HG02588 (cell line): ENCODE data around the gene SLC12A7.
"Not testable (repeated sequence)": the region's sequence is repeated elsewhere in the genome, so short reads cannot be mapped to it uniquely, and the experiment has no call there.

Source experiments
- ATAC-seq: cut with Tn5 transposase; IDR thresholded peaks from one replicate; pipeline ENCODE4 v1.9.1; 2021; ENCODE audit warnings: mild to moderate bottlenecking, moderate library complexity; ENCODE audit not compliant: unreplicated experiment

SLC12A7 gene

DNA sequence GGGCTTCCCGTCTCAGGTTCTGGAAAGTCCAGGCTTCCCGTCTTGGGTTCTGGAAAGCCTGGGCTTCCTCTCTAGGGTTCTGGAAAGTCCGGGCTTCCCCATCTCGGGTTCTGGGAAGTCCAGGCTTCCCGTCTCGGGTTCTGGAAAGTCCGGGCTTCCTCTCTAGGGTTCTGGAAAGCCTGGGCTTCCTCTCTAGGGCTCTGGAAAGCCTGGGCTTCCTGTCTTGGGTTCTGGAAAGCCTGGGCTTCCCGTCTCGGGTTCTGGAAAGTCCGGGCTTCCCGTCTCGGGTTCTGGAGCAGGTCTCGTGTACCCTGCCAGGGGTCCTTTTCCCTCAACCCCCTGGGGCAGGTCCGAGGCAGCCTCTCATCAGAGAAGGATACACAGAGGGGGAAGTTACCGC, 28.8 kb downstream of the SLC12A7 start:
- not testable (repeated sequence) for ATAC-seq

DNA sequence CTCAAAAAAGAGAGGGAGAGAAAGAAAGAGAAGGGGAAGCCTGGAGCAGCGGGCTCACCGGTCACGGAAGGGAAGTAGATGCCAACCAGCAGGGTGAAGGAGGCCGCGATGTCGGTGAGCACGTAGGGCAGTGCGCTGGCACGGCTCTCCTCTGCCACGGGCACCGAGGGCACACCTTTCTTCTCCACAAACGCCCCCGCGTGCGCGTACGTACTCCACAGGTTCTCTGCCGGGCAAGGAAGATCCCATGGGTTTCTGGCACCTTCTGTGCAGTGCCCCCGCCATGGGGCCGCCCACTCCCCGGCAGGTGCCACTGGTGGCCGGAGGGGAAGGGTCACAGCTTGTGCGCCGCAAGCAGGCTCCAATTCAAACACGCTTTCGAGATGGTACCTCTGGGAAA, 30.3 kb downstream of the SLC12A7 start:
- ATAC-seq, result no peak

DNA sequence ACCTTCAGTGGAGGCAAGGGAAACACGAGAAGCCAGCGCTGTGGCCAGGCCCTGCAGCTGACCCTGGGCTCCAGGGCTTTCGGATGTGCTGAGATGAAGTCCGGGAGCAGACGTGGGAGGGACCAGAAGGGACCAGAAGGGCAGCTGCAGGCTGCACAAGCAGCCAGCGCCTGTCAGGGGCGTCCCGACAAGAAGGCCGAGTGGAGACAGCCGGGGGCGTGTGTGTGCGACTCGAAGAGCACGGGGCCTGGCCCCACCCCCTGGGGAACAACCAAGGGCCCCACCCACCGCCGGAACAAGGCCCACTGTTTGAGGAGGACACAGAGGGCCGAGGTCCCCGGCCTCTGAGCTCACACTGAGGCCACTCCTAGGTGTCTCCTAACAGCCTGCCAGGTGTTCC, 31.4 kb downstream of the SLC12A7 start:
- ATAC-seq, result no peak

DNA sequence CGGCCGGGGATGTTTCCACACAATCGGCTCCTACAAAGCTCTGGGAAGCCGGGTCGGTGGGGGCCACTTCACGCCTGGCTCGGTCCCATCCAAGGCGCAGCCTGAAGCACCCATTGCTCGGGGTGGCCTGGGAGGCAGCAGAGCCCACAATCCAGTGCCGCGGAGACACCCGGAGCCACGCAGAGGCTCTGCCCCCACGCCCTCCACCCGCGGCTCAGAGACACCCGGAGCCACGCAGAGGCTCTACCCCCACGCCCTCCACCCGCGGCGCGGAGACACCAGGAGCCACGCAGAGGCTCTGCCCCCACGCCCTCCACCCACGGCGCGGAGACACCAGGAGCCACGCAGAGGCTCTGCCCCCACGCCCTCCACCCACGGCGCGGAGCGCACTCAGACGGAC, 31.9 kb downstream of the SLC12A7 start:
- no peak for ATAC-seq

DNA sequence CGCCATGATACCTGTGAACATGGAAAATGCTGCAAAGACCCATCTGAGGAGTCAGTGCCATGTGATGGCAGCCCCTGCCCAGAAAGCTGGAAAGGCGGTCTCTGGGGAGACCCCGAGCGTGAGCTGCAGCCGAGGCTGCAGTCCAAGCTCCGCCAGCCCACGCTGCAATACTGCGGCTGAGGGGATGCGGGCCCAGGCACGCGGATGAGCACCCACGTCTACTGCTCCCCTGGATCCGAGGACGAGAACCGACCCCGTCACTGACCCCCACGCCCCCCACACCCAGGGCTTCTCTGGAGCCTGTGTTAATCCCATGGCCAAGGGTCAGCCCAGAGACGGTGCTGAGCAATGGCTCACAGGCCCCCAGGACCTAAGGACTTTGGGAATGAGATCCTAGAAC, 32.4 kb downstream of the SLC12A7 start:
- no peak for ATAC-seq

DNA sequence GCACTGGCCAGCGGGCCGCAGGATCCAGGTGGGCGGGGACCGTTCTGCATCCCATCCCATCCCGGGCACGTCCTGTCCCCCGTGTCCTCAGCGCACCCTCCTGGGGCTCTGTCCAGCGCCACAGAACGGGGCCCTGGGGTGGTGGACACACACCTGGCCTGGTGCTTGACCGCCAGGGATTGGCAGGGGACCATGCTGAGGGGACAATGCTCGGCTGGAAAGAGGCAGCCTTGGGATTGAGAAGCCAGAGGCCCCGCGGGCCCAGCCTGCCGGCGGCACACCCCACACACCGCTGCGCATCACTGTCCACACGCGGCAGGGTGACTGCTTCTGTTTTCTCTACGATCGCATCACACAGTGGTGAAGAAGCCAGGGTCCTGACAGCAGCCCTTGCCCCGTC, 33.0 kb downstream of the SLC12A7 start:
- no peak for ATAC-seq

DNA sequence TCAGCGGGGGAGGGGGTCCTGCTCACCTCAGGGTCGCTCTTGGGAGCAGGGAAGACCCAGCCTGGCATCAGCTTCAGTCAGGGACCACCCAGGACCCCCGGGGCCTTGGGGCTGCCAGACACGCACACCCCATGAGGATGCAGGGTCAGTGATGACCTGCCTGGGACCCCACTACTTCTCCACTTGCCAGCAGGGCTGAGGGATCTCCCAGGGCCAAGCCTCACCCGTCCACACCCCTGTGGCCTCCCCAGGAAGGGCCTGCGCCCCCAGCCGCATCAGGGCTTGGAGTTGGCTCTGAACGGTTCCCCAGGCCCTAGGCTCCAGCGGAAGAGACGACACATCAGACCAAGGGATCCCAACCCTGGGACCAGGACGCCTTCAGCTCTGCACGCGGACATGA, 33.7 kb downstream of the SLC12A7 start:
- no peak for ATAC-seq

DNA sequence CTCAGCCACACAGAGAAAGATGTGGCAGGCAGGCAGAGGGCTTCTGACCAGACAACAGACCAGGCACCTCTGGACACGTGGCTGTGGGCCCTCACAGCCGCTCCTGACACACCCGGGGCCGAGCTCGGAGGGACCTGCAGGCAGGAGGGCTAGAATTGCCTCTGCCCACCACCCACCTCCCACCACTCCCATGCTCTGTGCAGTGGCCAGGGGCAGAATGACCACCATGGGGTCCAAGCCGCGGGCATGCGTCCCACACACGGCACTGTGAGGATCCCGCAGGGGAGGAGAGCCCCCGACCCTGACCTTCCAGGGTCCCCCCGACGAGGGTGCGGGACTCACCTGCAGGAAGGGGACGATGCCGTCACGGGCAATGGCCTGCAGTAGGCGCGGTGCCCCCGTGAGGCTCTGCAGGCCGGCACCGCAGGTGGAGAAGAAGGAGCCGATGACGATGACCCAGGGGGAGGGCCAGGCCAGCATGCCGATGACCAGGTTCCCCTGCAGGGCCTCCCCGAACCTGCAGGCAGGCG, 34.3 kb downstream of the SLC12A7 start:
- ATAC-seq, result no peak

DNA sequence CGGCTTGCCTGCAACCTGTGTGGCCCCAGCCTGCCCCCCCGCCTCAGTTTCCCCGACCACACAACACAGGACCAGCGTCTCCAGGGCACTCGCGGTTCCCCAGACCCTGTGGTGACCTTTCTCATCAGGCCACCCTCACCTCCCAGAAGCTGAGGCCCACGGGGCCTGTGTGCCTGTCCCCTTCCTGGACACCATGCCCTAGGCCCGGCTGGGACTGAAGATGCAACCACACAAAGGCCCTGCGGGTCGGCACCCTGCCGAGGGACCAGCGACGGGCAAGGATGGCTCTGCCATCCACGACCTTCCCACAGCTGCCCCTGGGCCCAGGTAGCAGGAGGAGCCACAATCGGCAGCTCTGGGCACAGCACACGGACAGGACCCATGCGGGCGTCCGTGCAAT, 34.8 kb downstream of the SLC12A7 start:
- no peak for ATAC-seq

DNA sequence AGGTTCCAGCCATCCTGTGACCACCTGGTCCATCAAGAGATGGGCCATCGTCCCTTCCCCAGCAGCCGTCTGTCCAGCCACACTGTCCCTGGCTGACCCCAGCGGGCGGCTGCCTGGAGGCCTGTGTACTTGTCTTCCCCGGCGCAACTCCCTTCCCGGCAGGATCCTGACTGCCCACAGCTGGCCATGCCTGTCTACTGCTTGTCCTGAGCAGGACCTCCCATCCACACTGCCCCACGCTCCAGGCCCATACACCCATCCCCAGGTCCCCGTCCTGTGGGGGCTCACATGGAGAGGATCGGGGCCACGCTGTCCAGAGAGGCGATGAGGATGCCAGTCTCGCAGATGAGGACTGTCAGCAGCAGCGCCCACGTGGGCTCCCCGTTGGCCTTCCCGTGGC, 35.5 kb downstream of the SLC12A7 start:
- no peak for ATAC-seq

DNA sequence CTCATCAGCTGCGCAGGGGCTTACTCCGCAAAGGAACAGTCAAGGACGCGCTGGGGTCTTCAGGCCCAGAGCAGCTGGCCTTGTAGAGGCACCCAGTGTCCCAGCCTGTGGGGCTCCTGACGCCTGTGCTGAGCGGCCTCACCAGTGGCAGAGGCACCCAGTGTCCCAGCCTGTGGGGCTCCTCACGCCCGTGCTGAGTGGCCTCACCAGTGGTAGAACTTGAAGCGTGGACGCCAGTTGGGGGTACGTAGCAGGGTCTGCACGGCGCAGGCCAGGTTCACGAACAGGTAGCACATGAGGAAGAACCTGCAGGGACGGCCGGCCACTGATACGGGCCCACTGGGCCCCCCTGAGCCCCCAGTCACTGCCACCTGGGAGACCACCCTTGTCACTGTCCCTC, 35.9 kb downstream of the SLC12A7 start:
- ATAC-seq, result no peak

DNA sequence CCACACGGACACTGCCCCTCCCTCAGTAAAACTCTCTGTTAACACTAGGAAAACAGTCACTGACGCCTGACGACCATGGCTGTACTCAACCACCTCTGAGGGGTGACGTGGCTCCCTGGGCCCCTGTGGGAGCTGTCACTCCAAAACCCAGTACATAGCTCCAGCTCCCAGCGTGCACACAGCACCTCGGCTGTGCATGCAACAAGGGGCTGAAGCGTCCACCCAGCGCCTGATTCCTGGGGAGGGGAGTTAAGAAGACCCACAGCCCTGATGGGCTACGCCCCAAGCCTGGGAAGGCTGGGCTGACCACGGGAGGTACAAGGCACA, 36.3 kb downstream of the SLC12A7 start:
- no peak for ATAC-seq

DNA sequence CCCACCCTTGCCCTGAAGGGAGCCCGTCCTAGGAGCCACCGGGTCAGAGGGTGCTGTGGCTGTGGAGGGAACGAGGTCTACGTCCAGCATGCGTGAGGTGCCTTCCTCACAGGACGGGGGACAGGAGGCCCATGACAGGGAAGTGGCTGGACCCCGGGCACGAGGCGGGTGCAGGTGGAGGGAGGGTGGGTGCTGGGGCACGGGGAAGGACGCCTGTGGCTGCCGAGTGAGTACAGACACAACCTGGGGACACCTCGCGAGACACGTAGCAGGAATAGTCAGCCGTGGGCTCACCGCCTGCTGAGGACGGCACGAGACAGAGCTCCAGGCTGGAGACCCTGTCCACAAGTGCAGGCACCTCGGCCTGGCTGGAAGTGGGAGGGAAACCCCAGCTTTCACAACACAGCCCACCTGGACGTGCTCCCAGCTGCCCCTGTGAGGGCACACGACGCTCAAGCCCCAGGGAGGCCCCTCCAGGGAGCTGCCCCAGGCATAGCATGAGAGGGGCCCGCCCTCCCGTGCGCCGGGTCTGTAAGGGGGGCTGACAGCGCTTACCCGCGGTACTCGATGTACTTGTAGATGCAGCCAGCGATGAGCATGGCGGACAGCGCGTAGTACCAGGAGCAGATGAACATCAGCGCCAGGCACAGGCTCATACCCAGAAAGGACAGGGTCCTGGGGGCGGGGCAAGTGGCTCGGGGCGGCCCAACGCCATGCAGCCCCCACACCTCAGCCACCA, 36.9 kb downstream of the SLC12A7 start:
- no peak for ATAC-seq

DNA sequence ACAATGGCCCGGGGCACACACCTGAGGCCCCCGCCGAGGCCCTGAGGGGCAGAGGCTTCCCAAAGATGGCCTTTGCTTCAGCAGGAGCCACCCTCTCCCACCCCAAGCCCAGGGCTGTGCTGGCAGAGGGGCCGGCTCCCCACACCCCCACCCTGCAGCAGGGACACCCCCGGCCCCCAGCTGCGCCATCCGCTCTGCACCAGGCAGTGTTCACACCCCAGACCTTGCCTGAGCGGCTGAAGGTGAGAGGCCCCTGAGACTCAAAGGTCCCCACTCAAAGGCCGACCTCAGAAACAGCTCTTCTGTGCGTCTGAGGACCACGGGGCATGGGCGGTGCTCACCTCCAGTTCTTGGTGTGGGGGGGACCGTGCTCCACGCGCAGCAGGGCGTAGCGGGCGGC, 37.6 kb downstream of the SLC12A7 start:
- ATAC-seq, result no peak

DNA sequence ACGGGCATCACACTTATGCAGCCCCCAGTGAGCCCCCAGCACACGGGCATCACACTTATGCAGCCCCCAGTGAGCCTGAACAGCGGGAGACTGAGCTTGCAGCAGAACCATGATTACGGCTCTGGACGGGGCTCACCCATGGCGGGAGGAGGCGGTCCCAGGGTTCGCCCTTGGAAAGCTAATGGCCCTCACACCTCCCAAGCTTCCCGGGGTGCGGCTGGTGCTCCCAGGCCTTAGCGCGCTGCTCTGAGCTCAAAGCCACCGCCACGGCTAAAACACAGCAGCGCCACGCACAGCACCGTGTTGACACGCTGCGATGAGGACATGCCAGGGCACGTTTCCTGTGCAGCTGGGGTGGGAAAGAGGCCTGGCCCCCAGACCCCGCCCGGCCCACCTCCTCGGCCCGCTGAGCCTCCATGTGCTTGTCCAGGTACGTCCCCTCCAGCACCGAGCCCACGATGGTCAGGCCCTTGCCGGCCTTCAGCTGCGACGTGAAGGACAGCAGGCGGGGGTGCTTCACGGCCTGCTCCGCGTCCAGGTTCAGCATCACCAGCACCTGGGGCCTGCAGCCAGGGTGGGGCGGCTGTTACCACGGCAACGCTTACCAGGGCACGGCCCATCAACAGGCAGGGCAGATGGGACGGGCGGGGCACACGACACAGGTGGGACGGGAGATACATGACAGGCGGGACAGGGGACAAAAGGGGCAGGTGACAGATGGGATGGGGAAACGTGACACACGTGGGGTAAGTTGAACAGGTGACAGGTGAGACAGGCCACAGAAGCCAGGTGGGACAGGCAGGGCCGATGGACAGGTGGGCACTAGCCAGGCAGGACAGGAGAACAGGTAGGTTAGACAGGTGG, 38.4 kb downstream of the SLC12A7 start:
- no peak for ATAC-seq

DNA sequence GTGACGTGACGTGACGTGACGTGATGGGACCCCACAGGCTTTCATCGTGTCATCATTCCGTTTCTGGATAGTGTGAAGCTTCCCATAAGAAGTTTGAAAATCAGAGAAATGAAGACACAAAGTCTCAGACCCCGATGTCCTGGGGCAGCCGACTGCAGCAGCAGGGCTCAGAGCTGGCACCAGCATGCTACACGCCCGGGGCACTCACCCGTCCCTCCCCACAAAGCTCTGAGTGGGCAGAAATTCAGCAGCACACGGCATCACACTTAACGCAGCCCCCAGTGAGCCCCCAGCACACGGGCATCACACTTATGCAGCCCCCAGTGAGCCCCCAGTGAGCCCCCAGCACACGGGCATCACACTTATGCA, 42.2 kb downstream of the SLC12A7 start:
- ATAC-seq, result no peak

DNA sequence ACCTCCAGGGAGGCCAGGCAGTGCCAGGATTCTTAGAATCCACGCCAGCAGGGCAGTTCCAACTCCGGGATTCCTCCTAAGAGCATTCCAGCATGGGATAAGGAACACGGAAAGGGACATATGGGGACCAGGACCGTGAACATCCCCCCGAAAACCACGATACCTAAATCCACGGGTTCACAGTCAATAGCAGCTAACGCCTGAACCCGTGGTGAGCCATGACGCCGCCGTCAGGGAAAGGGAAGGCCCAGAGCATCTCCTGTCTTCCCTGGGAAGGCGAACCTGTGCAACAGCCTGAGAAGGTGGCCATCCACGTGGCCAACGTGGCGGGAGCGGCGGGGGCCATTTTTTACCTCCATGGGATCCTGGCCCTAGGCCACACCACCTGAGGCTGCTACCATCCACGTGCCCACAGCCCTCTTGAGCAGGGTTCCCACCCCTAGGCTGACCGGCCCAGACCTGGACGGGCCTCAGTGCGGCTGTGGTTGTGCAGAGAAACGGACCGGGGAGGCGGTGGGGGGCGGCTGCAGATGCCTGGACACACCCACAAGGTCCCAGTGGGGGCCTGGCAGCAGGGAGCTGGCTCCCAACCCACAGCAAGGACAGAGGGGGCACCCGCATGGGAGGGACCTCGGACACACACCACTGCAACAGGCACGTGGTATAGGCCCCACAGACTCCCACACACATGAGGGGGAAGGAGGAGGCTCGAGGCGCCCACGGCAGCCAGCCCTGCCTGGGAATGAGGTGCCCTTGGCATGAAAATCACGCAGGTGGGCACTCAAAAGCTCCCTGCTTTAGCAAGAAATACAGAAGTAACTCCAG, 42.8 kb downstream of the SLC12A7 start:
- no peak for ATAC-seq

DNA sequence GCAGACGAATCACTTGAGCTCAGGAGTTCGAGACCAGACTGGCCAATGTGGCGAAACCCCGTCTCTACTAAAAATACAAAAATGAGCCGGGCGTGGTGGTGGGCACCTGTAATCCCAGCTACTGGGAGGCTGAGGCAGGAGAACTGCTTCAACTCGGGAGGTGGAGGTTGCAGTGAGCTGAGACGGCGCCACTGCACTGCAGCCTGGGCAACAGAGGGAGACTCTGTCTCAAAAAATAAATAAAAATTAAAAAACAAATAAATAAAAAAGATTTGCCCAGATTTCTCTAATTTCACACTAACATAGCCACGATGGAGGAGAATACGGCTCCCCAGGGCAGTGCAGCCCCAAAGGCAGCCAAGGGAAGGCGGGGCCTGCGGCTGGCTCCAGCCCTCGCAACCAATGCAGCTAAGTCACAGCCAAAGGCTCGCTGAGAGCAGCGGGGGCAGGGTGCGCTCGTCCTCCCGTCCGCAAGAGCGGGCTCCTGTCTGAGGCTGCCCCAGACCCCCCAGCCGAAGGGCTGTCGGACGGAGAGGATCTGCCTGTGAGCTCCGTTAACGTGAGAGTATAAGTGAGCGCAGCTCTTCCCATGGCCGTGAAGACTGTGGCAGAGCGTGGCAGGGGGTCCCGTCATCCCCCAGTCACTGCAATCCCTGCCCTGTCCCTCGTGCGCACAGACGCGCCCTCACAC, 43.5 kb downstream of the SLC12A7 start:
- no peak for ATAC-seq

DNA sequence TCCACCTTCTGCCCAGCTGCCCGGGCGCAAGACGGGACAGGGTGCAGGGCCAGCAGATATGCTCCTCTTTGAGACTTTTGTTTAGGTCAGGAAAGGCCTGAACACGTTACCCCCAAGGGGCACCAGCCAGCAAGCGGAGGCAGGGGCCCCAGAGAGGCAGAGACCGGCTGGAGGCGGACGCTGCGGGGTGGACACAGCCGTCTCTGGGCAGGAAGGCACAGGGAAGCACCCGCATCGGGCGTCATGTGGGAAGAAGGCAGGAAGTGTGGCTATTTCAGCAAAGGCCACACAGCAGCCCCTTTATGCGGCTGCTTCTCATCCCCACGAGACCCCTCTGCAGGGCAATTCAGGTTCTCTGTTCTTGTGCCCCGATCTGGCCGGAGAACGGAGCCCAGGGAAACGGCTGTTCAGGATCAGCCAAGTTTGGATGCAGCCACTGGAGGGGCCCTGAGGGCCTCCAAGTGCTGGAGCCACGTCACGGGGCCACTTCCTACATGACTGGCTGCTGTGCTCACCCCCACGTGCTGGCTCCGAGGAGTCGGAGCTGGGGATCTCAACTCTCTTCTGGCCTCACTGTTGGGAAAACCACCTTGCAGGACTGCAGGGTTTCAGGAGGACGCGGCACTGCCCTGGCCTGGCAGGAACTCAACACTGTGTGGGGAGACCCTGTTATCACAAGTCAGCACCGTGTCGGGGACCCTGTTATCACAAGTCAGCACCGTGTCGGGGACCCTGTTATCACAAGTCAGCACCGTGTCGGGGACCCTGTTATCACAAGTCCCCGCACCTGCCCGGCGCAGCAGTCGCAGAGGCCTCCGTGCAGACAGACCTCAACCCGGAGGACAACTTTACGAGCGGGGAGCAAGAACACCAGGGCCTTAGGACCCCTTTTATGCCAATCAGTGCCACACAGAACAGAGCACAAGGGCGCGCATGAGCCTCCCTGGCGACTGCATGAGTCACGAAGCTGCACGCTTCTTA, 44.4 kb downstream of the SLC12A7 start:
- no peak for ATAC-seq

DNA sequence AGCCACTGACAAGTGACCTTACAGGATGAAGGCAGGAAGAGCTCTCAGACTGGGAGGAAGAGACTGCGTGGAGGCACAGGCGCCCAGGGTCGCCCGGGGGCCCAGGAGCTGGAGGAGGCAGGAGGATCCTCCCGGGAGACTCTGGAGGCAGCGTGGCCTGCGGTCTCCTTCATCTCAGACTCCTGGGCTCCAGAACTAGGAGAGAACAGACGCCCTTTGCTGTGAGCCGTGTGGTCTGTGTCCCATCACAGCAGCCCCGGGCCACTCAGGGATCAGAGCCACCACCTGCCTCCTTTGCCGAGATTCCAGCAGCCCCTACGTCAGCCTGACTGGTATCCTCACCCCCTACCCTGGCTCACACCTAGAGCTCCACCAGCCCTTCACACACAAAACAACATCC, 45.2 kb downstream of the SLC12A7 start:
- ATAC-seq, result no peak
